Spleen (tissue), 7 donors: Measurements from ENCODE around the gene PDGFD.
A peak's percentile ranks its signal among the peaks of the same experiment; 100 is the strongest.

Source experiments
- CTCF ChIP-seq, 11 experiments: fragments of 200-600 bp in 7 of 11; fragments of 450-650 bp in 4 of 11; sonication (generic) in 4 of 11; IDR thresholded peaks in 8 of 11; conservative IDR thresholded peaks in 3 of 11; 1 replicate in 7 of 11; 2 replicates in 4 of 11; pipeline versions ENCODE4 v1.4.0 to v1.8.0; 2016 to 2021; ENCODE audit warnings: antibody characterized with exemption in 11 of 11, inconsistent platforms in 4 of 11, mild to moderate bottlenecking in 1 of 11
- POLR2A ChIP-seq, 3 donors: fragments of 450-650 bp; IDR thresholded peaks; one replicate each; pipeline ENCODE4 v1.5.1; 2017; ENCODE audit warnings: antibody characterized with exemption in 3 of 3, mild to moderate bottlenecking in 1 of 3
- donor health status: DM: no; HTN: no; CAD: no; lungs with moderate emphysema.
- donor health status: DM: no; HTN: no; CAD: no.
- donor health status: DM: no; HTN: no; CAD: no.

- TF ChIP-seq POLR2A (IDR thresholded peaks at IDR 0.05) (no peak), CTCF (IDR thresholded peaks at IDR 0.05 in 8 of 11, conservative IDR thresholded peaks at IDR 0.05 in 3 of 11) (peak in 3 of 11 experiments; percentile 10 to 20 (median 16))
These were observed 236.4 kb downstream of the PDGFD start for GRCh38 chr11:103927535-103927934.
